SK-N-SH (cell line): ENCODE measurements around the gene CACUL1. TPM values are rescaled to one million over a fixed set of nuclear protein-coding genes. Genes with fewer than 3 reads are reported as not detected.

Experiments
- CTCF ChIA-PET: fragments of 300-600, 350-600 bp; formaldehyde crosslinking; extraction: SDS; loops from one replicate; lab custom pipeline; 2021; lab: Yijun Ruan, JAX
- POLR2A ChIA-PET: fragments of 350-600 bp; sonication (Branson Sonifier 250); formaldehyde crosslinking; extraction: SDS; loops from one replicate; lab custom pipeline; 2020; ENCODE audit warnings: antibody characterized with exemption, inconsistent platforms; lab: Yijun Ruan, JAX
- DNase-seq: peaks from one replicate; pipeline ENCODE4 v3.0.0; 2012
- H2AFZ ChIP-seq: fragments of 200-600 bp; sonication (generic); 2 replicates; pipeline ENCODE4 v1.8.1; 2016; ENCODE audit warnings: antibody characterized with exemption, mild to moderate bottlenecking, low read depth
- H3F3A ChIP-seq: fragments of 200-600 bp; sonication (generic); replicated peaks from 2 replicates; pipeline ENCODE3; 2016; ENCODE audit warnings: antibody characterized with exemption, mild to moderate bottlenecking; ENCODE audit not compliant: insufficient read depth
- H3K27ac ChIP-seq, 2 experiments: fragments of 200-500 bp in 1 of 2; fragments of 200-600 bp in 1 of 2; sonication (Bioruptor generic) in 1 of 2; sonication (generic), shearing (Covaris generic) in 1 of 2; 2 replicates each; pipeline versions ENCODE4 v1.5.1 to v1.6.1; 2014 to 2016; ENCODE audit warnings: low read depth in 2 of 2, inconsistent platforms in 1 of 2, low read length in 1 of 2, mild to moderate bottlenecking in 1 of 2, mixed read lengths in 1 of 2
- H3K27me3 ChIP-seq: fragments of 200-600 bp; sonication (generic), shearing (Covaris generic); 2 replicates; pipeline ENCODE4 v1.6.1; 2016; ENCODE audit warnings: mixed run types; ENCODE audit not compliant: insufficient read depth
- H3K36me3 ChIP-seq, 2 experiments: fragments of 200-500 bp in 1 of 2; fragments of 200-600 bp in 1 of 2; sonication (Bioruptor generic) in 1 of 2; sonication (generic) in 1 of 2; replicated peaks in 1 of 2; 2 replicates each; pipeline versions ENCODE3 to v1.5.1; 2014 to 2016; ENCODE audit warnings: low read length in 1 of 2, mild to moderate bottlenecking in 1 of 2; ENCODE audit not compliant: insufficient read depth in 2 of 2, control insufficient read depth in 1 of 2
- H3K4me1 ChIP-seq, 2 experiments: fragments of 200-500 bp in 1 of 2; fragments of 200-600 bp in 1 of 2; sonication (Bioruptor generic) in 1 of 2; sonication (generic), shearing (Covaris generic) in 1 of 2; 2 replicates each; pipeline versions ENCODE4 v1.5.1 to v1.6.1; 2014 to 2016; ENCODE audit warnings: low read depth in 1 of 2, low read length in 1 of 2, mixed run types in 1 of 2; ENCODE audit not compliant: insufficient read depth in 2 of 2, control insufficient read depth in 1 of 2
- H3K4me2 ChIP-seq: fragments of 200-600 bp; sonication (generic), shearing (Covaris generic); 2 replicates; pipeline ENCODE4 v1.6.1; 2017; ENCODE audit warnings: mixed run types
- H3K4me3 ChIP-seq, 2 experiments: fragments of 200-500 bp in 1 of 2; fragments of 200-600 bp in 1 of 2; sonication (Bioruptor generic) in 1 of 2; sonication (generic), shearing (Covaris generic) in 1 of 2; 2 replicates each; pipeline versions ENCODE4 v1.5.1 to v1.8.1; 2014 to 2016; ENCODE audit warnings: low read depth in 2 of 2, inconsistent platforms in 1 of 2, low read length in 1 of 2, mild to moderate bottlenecking in 1 of 2, mixed read lengths in 1 of 2, moderate library complexity in 1 of 2
- H3K79me2 ChIP-seq: fragments of 200-600 bp; sonication (generic); 2 replicates; pipeline ENCODE4 v1.8.1; 2017; ENCODE audit warnings: mild to moderate bottlenecking; ENCODE audit not compliant: insufficient read depth
- H3K9ac ChIP-seq: fragments of 200-600 bp; sonication (generic); 2 replicates; pipeline ENCODE4 v1.6.1; 2017; ENCODE audit warnings: mixed run types
- H3K9me2 ChIP-seq: fragments of 200-600 bp; sonication (generic); 2 replicates; pipeline ENCODE4 v1.6.1; 2017; ENCODE audit warnings: mixed run types
- H3K9me3 ChIP-seq: fragments of 200-600 bp; sonication (generic); 2 replicates; pipeline ENCODE4 v1.6.1; 2017; ENCODE audit warnings: mixed run types, mild to moderate bottlenecking, moderate library complexity
- H4K20me1 ChIP-seq: fragments of 200-600 bp; sonication (generic); 2 replicates; pipeline ENCODE4 v1.6.1; 2017; ENCODE audit warnings: mild to moderate bottlenecking, mixed run types; ENCODE audit not compliant: insufficient read depth
- CTCF ChIP-seq: fragments of 200-600 bp; sonication (generic); IDR thresholded peaks from 2 replicates; pipeline ENCODE4 v1.6.1; 2017; ENCODE audit warnings: antibody characterized with exemption, mild to moderate bottlenecking, moderate library complexity
- ELF1 ChIP-seq: IDR thresholded peaks from 2 replicates; pipeline ENCODE4 v1.4.0; 2012
- FOSL2 ChIP-seq: IDR thresholded peaks from 2 replicates; pipeline ENCODE4 v1.4.0; 2012; ENCODE audit warnings: low read depth, mild to moderate bottlenecking, moderate library complexity, borderline replicate concordance
- FOXJ3 ChIP-seq: sonication (generic); formaldehyde crosslinking; IDR thresholded peaks from 2 replicates; pipeline ENCODE4 v1.5.1; 2020; ENCODE audit warnings: mild to moderate bottlenecking, missing genetic modification reagents
- GABPA ChIP-seq: IDR thresholded peaks from 2 replicates; pipeline ENCODE4 v1.4.0; 2012; ENCODE audit warnings: low read depth, mild to moderate bottlenecking
- IRF3 ChIP-seq: fragments of 150-350 bp; IDR thresholded peaks from 2 replicates; pipeline ENCODE4 v1.6.1; 2016; ENCODE audit warnings: mild to moderate bottlenecking, low read depth, low read length
- REST ChIP-seq: IDR thresholded peaks from 2 replicates; pipeline ENCODE4 v1.6.1; 2012; ENCODE audit warnings: mild to moderate bottlenecking, low read depth, low read length, moderate library complexity
- RXRA ChIP-seq: IDR thresholded peaks from 2 replicates; pipeline ENCODE4 v1.4.0; 2012; ENCODE audit warnings: low read depth, mild to moderate bottlenecking, borderline replicate concordance
- SIN3A ChIP-seq: IDR thresholded peaks from 2 replicates; pipeline ENCODE4 v1.6.1; 2012; ENCODE audit warnings: low read depth, mild to moderate bottlenecking, low read length, moderate library complexity, borderline replicate concordance
- TCF12 ChIP-seq: IDR thresholded peaks from 2 replicates; pipeline ENCODE4 v1.4.0; 2012
- ZBTB33 ChIP-seq: IDR thresholded peaks from 2 replicates; pipeline ENCODE4 v1.4.0; 2012; ENCODE audit warnings: low read depth, borderline replicate concordance
- polyA plus RNA-seq, 3 experiments: library from polyadenylated mRNA; depleted of rRNA; stranded (reverse); fragments of >200 nt; gene quantifications; 2 replicates each; pipeline ENCODE4 v1.2.3, GENCODE V29; 2012

CACUL1 gene
- polyA plus RNA-seq, 1 of the 3 experiments (the other 2 are of a cell fraction), result 2.6 TPM

GRCh38 chr10:118689070-118689858, 65.5 kb downstream of the CACUL1 start (continued):
- TF ChIP-seq GABPA (no peak), FOSL2 (no peak), SIN3A (no peak), FOXJ3 (CRISPR knock-in tag) (no peak), CTCF (no peak), ELF1 (no peak)

GRCh38 chr10:118687472-118687871, 67.3 kb downstream of the CACUL1 start:
- Histone ChIP-seq H3F3A (peaks cover 6% of the 10 kb centered on the region), H3K4me3 (no peak overlapping the region), H2AFZ (no peak overlapping the region), H3K36me3 (peaks cover 29 to 53% of the 10 kb centered on the region in 2 experiments), H3K4me2 (no peak overlapping the region), H3K79me2 (no peaks in the 10 kb centered on the region), H3K9me3 (no peaks in the 10 kb centered on the region), H3K9me2 (no peaks in the 10 kb centered on the region), H3K27ac (no peak overlapping the region), H3K27me3 (no peaks in the 10 kb centered on the region), H3K4me1 (peaks cover 2 to 7% of the 10 kb centered on the region in 2 experiments; a peak in 3 of 4 replicates), H4K20me1 (no peaks in the 10 kb centered on the region), H3K9ac (no peak overlapping the region)
- no peak for DNase-seq
- no peak for TF ChIP-seq RXRA
- TF ChIP-seq TCF12, result no peak
- TF ChIP-seq REST, result no peak
- no peak for TF ChIP-seq GABPA
- no peak for TF ChIP-seq SIN3A
- TF ChIP-seq CTCF, result no peak
- TF ChIP-seq ZBTB33, result no peak
- TF ChIP-seq IRF3, result no peak
- POLR2A ChIA-PET, result no interaction called here
- CTCF ChIA-PET, result interaction anchor here (1.4 kb wide), 1 partner anchor 26 kb away, joined by 4 read pairs; no protein-coding TSS in a partner anchor
